ENCODE data around the gene PTPRO. TPM values are rescaled to one million over a fixed set of nuclear protein-coding genes. Genes with fewer than 3 reads are reported as not detected.

Gene PTPRO
- total RNA-seq, 1 donor from 2014 or later, result 5.8 TPM

DNA sequence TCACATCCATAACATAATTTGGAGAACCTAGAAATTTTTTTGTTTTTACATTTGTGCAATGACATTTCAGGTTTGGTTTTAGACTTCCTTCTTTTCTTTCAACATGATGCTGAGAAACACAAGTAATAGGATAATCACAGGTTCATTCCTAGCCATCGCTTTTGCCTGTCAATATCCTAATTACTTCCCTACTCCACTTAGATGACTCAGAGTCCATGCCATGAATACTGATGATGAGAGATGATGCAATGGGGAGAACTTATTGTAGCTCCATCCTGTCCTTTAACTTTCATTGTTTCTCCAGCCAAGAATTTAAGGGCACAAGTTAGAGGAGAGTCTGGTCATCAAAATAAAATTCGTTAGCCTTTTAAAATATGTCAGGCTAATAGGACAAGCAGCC is 101.3 kb downstream of the PTPRO start:
- Histone ChIP-seq H3K4me1 (no peaks in the 10 kb centered on the region), H3K4me3 (no peak overlapping the region), H3K9ac (no peak overlapping the region), H3K9me3 (ENCODE audit: low read depth) (no peaks in the 10 kb centered on the region), H3K4me2 (no peak overlapping the region), H4K20me1 (ENCODE audit: low read depth) (no peaks in the 10 kb centered on the region), H3K36me3 (no peaks in the 10 kb centered on the region), H3K27me3 (no peaks in the 10 kb centered on the region), H3K79me2 (ENCODE audit: low read depth) (no peaks in the 10 kb centered on the region), H2AFZ (replicated peaks) (no peak overlapping the region), H3F3A (ENCODE audit: low read depth) (no peaks in the 10 kb centered on the region), H3K27ac (no peak overlapping the region)
- Mint-ChIP-seq H3K9me3 (no peaks in the 10 kb centered on the region), H3K27me3 (ENCODE audit: insufficient read depth, low read depth) (no peaks in the 10 kb centered on the region), H3K4me3 (no peak overlapping the region), H3K27ac (no peak overlapping the region), H3K36me3 (no peaks in the 10 kb centered on the region), H3K4me1 (peaks cover 3% of the 10 kb centered on the region)
- DNase-seq (ENCODE audit: low spot score), result no peak
- TF ChIP-seq EZH2phosphoT487 (IDR thresholded peaks at IDR 0.05), result no peak
- TF ChIP-seq, protein P1, sequence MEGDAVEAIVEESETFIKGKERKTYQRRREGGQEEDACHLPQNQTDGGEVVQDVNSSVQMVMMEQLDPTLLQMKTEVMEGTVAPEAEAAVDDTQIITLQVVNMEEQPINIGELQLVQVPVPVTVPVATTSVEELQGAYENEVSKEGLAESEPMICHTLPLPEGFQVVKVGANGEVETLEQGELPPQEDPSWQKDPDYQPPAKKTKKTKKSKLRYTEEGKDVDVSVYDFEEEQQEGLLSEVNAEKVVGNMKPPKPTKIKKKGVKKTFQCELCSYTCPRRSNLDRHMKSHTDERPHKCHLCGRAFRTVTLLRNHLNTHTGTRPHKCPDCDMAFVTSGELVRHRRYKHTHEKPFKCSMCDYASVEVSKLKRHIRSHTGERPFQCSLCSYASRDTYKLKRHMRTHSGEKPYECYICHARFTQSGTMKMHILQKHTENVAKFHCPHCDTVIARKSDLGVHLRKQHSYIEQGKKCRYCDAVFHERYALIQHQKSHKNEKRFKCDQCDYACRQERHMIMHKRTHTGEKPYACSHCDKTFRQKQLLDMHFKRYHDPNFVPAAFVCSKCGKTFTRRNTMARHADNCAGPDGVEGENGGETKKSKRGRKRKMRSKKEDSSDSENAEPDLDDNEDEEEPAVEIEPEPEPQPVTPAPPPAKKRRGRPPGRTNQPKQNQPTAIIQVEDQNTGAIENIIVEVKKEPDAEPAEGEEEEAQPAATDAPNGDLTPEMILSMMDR (IDR thresholded peaks at IDR 0.05), result no peak
- TF ChIP-seq EZH2 (IDR thresholded peaks at IDR 0.05), result no peak

DNA sequence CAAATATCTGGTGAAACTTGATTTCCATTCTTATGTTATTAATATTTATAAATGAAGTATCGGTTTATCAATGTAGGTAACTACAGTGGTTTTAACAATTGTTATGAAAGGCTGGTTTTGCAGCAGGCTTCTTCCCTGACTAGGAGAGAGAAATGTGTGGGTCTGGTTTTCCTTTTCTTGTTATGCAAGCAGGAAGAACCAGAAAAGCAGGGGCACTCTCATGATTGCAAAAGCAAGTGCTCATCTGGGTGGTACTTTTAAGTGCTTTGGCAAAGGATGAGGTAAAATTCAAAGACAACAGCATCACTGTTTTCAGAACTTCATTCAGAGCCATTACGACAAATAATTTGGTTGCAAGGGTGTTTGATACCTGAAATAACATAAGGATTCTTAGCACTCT is 105.6 kb downstream of the PTPRO start:
- Histone ChIP-seq H3F3A (ENCODE audit: low read depth) (no peaks in the 10 kb centered on the region), H3K9me3 (ENCODE audit: low read depth) (no peaks in the 10 kb centered on the region), H3K36me3 (no peaks in the 10 kb centered on the region), H3K4me2 (no peak overlapping the region), H3K9ac (no peak overlapping the region), H4K20me1 (ENCODE audit: low read depth) (no peaks in the 10 kb centered on the region), H2AFZ (replicated peaks) (no peak overlapping the region), H3K27ac (no peak overlapping the region), H3K4me1 (no peaks in the 10 kb centered on the region), H3K79me2 (ENCODE audit: low read depth) (no peaks in the 10 kb centered on the region), H3K27me3 (no peaks in the 10 kb centered on the region), H3K4me3 (no peak overlapping the region)
- DNase-seq (ENCODE audit: low spot score), result no peak
- Mint-ChIP-seq H3K9me3 (no peaks in the 10 kb centered on the region), H3K4me1 (peaks cover 3% of the 10 kb centered on the region), H3K36me3 (no peaks in the 10 kb centered on the region), H3K27me3 (ENCODE audit: insufficient read depth, low read depth) (no peaks in the 10 kb centered on the region), H3K4me3 (no peak overlapping the region), H3K27ac (no peak overlapping the region)
- TF ChIP-seq, protein P1 (IDR thresholded peaks at IDR 0.05), result no peak
- TF ChIP-seq EZH2phosphoT487 (IDR thresholded peaks at IDR 0.05) (no peak), EZH2 (IDR thresholded peaks at IDR 0.05) (no peak)

DNA sequence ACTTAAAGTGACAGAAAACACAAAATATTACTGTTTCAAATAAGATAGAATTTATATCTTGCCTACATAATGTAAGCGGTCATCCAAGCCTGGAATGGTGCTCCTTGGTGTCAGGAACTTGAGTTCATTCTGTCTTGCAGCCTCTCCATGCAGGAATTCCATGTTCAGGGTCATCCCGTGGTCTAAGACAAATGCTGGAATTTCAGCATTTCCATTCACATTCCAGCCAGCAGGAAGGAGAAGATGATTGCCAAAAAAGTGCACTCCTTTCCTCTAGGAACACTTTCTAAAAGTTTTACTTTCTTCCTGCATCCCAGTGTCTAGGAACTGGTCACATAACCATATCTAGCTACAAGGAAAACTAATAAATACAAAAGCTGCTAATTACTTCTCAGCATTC is 106.3 kb downstream of the PTPRO start:
- H3K27me3 ChIP-seq, result no peaks in the 10 kb centered on the region
- no peak overlapping the region for H3K9ac ChIP-seq
- no peak overlapping the region for H3K27ac ChIP-seq
- H4K20me1 ChIP-seq (ENCODE audit: low read depth), result no peaks in the 10 kb centered on the region
- H3K79me2 ChIP-seq (ENCODE audit: low read depth), result no peaks in the 10 kb centered on the region
- no peaks in the 10 kb centered on the region for H3K4me1 ChIP-seq
- no peaks in the 10 kb centered on the region for H3F3A ChIP-seq (ENCODE audit: low read depth)
- Mint-ChIP-seq H3K4me1 (peaks cover 2% of the 10 kb centered on the region), H3K9me3 (no peaks in the 10 kb centered on the region), H3K4me3 (no peak overlapping the region), H3K27ac (no peak overlapping the region), H3K36me3 (no peaks in the 10 kb centered on the region), H3K27me3 (ENCODE audit: insufficient read depth, low read depth) (no peaks in the 10 kb centered on the region)
- TF ChIP-seq EZH2 (IDR thresholded peaks at IDR 0.05), result no peak
- no peak for DNase-seq (ENCODE audit: low spot score)
- H3K36me3 ChIP-seq, result no peaks in the 10 kb centered on the region
- no peaks in the 10 kb centered on the region for H3K9me3 ChIP-seq (ENCODE audit: low read depth)
- H2AFZ ChIP-seq (replicated peaks), result no peak overlapping the region
- no peak overlapping the region for H3K4me2 ChIP-seq
- no peak overlapping the region for H3K4me3 ChIP-seq

DNA sequence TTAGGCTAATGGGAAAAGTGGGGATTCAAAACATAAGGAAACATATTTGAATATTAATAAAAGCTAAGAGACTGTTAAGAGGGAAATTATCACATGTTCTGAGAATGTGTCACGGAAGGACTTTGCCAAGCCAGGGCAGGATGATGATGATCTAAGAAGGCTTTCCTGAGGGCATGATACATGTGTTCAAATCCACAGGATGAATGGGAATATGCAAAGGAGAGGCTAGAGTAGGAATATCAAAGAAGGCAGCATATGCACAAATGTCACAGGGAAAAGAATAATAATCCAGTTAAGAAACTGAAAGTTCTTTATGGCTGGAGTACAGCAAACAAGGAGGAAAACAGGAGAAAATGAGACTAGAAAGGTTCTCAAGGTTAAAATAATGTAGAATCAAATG is 107.0 kb downstream of the PTPRO start:
- H3K27ac ChIP-seq, result no peak overlapping the region
- H3K27me3 ChIP-seq, result no peaks in the 10 kb centered on the region
- H3K4me2 ChIP-seq, result no peak overlapping the region
- H3K79me2 ChIP-seq (ENCODE audit: low read depth), result no peaks in the 10 kb centered on the region
- H3K36me3 ChIP-seq, result no peaks in the 10 kb centered on the region
- no peaks in the 10 kb centered on the region for H4K20me1 ChIP-seq (ENCODE audit: low read depth)
- Mint-ChIP-seq H3K27ac (no peak overlapping the region), H3K4me1 (no peaks in the 10 kb centered on the region), H3K9me3 (no peaks in the 10 kb centered on the region), H3K36me3 (no peaks in the 10 kb centered on the region), H3K27me3 (ENCODE audit: insufficient read depth, low read depth) (no peaks in the 10 kb centered on the region), H3K4me3 (no peak overlapping the region)
- TF ChIP-seq, protein P1 (IDR thresholded peaks at IDR 0.05), result no peak
- H3K9me3 ChIP-seq (ENCODE audit: low read depth), result no peaks in the 10 kb centered on the region
- H3K9ac ChIP-seq, result no peak overlapping the region
- H3K4me1 ChIP-seq, result no peaks in the 10 kb centered on the region
- no peak overlapping the region for H3K4me3 ChIP-seq
- no peaks in the 10 kb centered on the region for H3F3A ChIP-seq (ENCODE audit: low read depth)
- H2AFZ ChIP-seq (replicated peaks), result no peak overlapping the region
- no peak for DNase-seq (ENCODE audit: low spot score)
